Measurements from ENCODE around the gene OFD1.

OFD1 gene

DNA sequence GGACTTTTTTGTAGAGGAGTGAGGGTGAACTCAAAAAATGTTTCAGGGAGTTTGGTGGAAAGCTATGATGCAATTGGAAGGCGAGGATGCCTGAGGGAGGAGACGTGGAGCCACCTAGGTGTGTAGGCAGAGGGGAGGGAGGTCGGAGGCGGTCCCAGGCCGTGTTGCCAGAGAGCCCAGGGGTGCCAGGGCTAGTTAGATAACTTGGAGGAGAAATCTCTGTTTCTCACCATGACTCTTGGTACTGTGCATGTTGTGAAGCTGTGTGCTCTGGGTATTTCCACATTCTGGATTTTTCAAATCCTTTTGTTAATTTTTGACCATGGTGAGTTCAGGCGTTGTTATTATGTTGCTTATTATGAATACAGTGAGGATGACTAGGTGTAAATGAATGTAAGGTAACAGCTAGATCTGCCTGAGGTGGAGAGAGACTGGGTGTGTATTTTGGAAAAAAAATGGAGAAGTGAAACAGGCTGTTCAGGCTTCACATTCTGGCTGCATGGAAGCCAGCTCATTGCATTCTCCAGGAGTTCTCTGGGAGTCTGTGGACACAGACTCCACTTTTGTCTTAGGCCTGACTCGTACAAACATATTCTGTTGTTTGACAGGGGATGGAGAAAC, 41.1 kb upstream of the OFD1 start:
- Histone ChIP-seq H3K9me3 (ENCODE audit: control insufficient read depth, insufficient read depth, low read length) (no peaks in the 10 kb centered on the region), H3K27me3 (ENCODE audit: control insufficient read depth, low read length) (no peaks in the 10 kb centered on the region), H3K9me2 (replicated peaks; ENCODE audit: control insufficient read depth, low read length) (no peaks in the 10 kb centered on the region), H3K4me2 (ENCODE audit: low read length) (peak overlapping the region; percentile 80), H3K4me3 (ENCODE audit: low read length) (peak overlapping the region; percentile 44), H4K20me1 (ENCODE audit: control insufficient read depth, insufficient read depth, low read depth, low read length) (no peaks in the 10 kb centered on the region), H3K27ac (ENCODE audit: low read depth, low read length) (peak overlapping the region; percentile 37), H3K79me2 (ENCODE audit: control insufficient read depth, low read length) (peaks cover 96% of the 10 kb centered on the region), H3K4me1 (ENCODE audit: control insufficient read depth, low read length) (peaks cover 83% of the 10 kb centered on the region), H3K36me3 (ENCODE audit: control insufficient read depth, low read length) (peaks cover 14% of the 10 kb centered on the region), H3F3A (ENCODE audit: control insufficient read depth, insufficient read depth) (peaks cover 7% of the 10 kb centered on the region)
- TF ChIP-seq, protein P1, sequence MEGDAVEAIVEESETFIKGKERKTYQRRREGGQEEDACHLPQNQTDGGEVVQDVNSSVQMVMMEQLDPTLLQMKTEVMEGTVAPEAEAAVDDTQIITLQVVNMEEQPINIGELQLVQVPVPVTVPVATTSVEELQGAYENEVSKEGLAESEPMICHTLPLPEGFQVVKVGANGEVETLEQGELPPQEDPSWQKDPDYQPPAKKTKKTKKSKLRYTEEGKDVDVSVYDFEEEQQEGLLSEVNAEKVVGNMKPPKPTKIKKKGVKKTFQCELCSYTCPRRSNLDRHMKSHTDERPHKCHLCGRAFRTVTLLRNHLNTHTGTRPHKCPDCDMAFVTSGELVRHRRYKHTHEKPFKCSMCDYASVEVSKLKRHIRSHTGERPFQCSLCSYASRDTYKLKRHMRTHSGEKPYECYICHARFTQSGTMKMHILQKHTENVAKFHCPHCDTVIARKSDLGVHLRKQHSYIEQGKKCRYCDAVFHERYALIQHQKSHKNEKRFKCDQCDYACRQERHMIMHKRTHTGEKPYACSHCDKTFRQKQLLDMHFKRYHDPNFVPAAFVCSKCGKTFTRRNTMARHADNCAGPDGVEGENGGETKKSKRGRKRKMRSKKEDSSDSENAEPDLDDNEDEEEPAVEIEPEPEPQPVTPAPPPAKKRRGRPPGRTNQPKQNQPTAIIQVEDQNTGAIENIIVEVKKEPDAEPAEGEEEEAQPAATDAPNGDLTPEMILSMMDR (IDR thresholded peaks at IDR 0.05; ENCODE audit: low read depth, low read length, poor library complexity, severe bottlenecking), result no peak
- no peak for TF ChIP-seq EZH2phosphoT487 (IDR thresholded peaks at IDR 0.05; ENCODE audit: borderline replicate concordance, low read length)

DNA sequence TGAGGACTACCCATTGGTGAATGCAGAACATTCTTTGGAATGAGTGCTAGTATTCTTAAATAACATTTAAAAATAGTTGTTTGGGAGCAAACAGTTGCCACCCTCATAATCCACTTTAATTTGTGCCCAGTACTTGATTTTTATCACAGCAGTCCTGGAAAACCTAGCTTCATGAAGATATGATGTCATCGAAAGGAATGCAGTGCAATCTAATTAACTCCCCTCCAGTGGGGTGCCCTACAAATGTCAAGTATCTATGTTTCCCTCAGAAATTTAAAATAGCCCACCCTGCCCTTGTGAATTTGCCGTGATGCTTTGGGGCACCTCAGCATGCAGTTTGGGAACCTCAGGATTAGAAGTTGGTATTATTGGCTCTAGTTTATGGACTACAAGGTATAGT, 40.2 kb upstream of the OFD1 start:
- TF ChIP-seq EZH2phosphoT487 (IDR thresholded peaks at IDR 0.05; ENCODE audit: borderline replicate concordance, low read length), result no peak
- TF ChIP-seq, protein P1 (IDR thresholded peaks at IDR 0.05; ENCODE audit: low read depth, low read length, poor library complexity, severe bottlenecking), result no peak
- Histone ChIP-seq H4K20me1 (ENCODE audit: control insufficient read depth, insufficient read depth, low read depth, low read length) (no peaks in the 10 kb centered on the region), H3K27me3 (ENCODE audit: control insufficient read depth, low read length) (no peaks in the 10 kb centered on the region), H3K4me2 (ENCODE audit: low read length) (peak overlapping the region; percentile 80), H3K9me2 (replicated peaks; ENCODE audit: control insufficient read depth, low read length) (no peaks in the 10 kb centered on the region), H3K27ac (ENCODE audit: low read depth, low read length) (no peak overlapping the region), H3K36me3 (ENCODE audit: control insufficient read depth, low read length) (peaks cover 14% of the 10 kb centered on the region), H3K4me1 (ENCODE audit: control insufficient read depth, low read length) (peaks cover 90% of the 10 kb centered on the region), H3K79me2 (ENCODE audit: control insufficient read depth, low read length) (peaks cover 98% of the 10 kb centered on the region), H3F3A (ENCODE audit: control insufficient read depth, insufficient read depth) (peaks cover 7% of the 10 kb centered on the region), H3K4me3 (ENCODE audit: low read length) (peak overlapping the region; percentile 28; the same call in 1 of the 2 replicates), H3K9me3 (ENCODE audit: control insufficient read depth, insufficient read depth, low read length) (no peaks in the 10 kb centered on the region)

DNA sequence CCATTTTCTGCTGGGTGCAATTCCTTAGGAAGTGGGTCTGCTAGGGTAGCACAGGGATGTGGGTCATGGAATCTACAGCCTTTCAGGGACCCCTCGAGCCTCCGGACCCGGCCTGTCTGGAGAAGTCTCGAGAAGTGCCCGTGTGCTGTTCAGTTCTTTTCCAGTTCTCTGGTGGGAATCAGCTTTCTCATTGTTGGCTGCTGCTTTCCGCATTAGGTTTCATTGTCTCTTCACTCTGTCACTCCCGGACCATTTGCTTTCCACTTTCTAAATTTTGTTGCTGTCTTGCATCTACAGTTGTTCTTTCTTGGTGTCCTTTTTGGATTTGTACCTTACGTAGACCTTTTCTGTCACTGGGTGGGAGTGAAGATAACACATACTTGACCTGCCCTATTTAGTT, 39.6 kb upstream of the OFD1 start:
- H4K20me1 ChIP-seq (ENCODE audit: control insufficient read depth, insufficient read depth, low read depth, low read length), result no peaks in the 10 kb centered on the region
- H3F3A ChIP-seq (ENCODE audit: control insufficient read depth, insufficient read depth), result peaks cover 7% of the 10 kb centered on the region
- H3K27me3 ChIP-seq (ENCODE audit: control insufficient read depth, low read length), result no peaks in the 10 kb centered on the region
- no peaks in the 10 kb centered on the region for H3K9me2 ChIP-seq (replicated peaks; ENCODE audit: control insufficient read depth, low read length)
- no peak overlapping the region for H3K27ac ChIP-seq (ENCODE audit: low read depth, low read length)
- H3K4me1 ChIP-seq (ENCODE audit: control insufficient read depth, low read length), result peaks cover 93% of the 10 kb centered on the region
- peaks cover 97% of the 10 kb centered on the region for H3K79me2 ChIP-seq (ENCODE audit: control insufficient read depth, low read length)
- peak overlapping the region; percentile 80 for H3K4me2 ChIP-seq (ENCODE audit: low read length)
- TF ChIP-seq EZH2phosphoT487 (IDR thresholded peaks at IDR 0.05; ENCODE audit: borderline replicate concordance, low read length), result no peak
- 0 out of 2 replicates have a peak overlapping the region, but pooled peaks have one; percentile 28 for H3K4me3 ChIP-seq (ENCODE audit: low read length)
- peaks cover 14% of the 10 kb centered on the region for H3K36me3 ChIP-seq (ENCODE audit: control insufficient read depth, low read length)
- no peaks in the 10 kb centered on the region for H3K9me3 ChIP-seq (ENCODE audit: control insufficient read depth, insufficient read depth, low read length)

DNA sequence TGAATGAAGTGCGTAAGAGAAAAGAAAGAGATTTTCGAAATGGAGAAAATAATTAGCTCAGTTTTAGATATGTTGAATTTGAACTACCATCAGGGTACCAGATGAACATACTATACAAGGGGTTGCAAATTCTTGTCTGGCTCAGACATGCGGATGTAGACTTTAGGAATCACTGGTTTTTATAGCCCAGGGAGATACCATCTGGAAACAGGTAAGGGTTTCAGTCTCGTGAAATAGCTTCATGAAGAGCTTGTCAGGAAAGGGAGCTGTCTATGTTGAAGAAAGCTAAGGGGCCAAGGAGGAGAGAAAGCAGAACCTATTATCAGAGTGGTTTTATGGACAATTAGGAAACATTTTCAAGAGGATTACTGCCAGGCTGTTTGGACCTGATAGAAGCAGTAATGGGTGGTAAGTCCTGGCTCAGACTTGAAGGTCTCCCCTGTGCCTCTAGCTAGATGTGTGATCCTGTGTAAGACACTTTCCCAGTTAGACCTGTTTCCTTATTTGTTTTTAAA, 38.9 kb upstream of the OFD1 start:
- Histone ChIP-seq H3K27me3 (ENCODE audit: control insufficient read depth, low read length) (no peaks in the 10 kb centered on the region), H3K36me3 (ENCODE audit: control insufficient read depth, low read length) (peaks cover 11% of the 10 kb centered on the region), H3K4me3 (ENCODE audit: low read length) (no peak overlapping the region), H3K9me3 (ENCODE audit: control insufficient read depth, insufficient read depth, low read length) (no peaks in the 10 kb centered on the region), H4K20me1 (ENCODE audit: control insufficient read depth, insufficient read depth, low read depth, low read length) (no peaks in the 10 kb centered on the region), H3K4me1 (ENCODE audit: control insufficient read depth, low read length) (peaks cover 92% of the 10 kb centered on the region), H3K4me2 (ENCODE audit: low read length) (no peak overlapping the region), H3K9me2 (replicated peaks; ENCODE audit: control insufficient read depth, low read length) (no peaks in the 10 kb centered on the region), H3F3A (ENCODE audit: control insufficient read depth, insufficient read depth) (peaks cover 7% of the 10 kb centered on the region), H3K27ac (ENCODE audit: low read depth, low read length) (no peak overlapping the region), H3K79me2 (ENCODE audit: control insufficient read depth, low read length) (peaks cover 97% of the 10 kb centered on the region)
- no peak for TF ChIP-seq EZH2phosphoT487 (IDR thresholded peaks at IDR 0.05; ENCODE audit: borderline replicate concordance, low read length)
- TF ChIP-seq, protein P1 (IDR thresholded peaks at IDR 0.05; ENCODE audit: low read depth, low read length, poor library complexity, severe bottlenecking), result no peak
